Measurements from ENCODE around the gene RND2. TPM values are rescaled to one million over a fixed set of nuclear protein-coding genes. Genes with fewer than 3 reads are reported as not detected.

Gene RND2
- total and polyA plus RNA-seq, 2 of the 4 experiments (the other 2 are of a cell fraction): 1.1 to 1.9 TPM

- no peaks in the 10 kb centered on the region for H3K9me3 ChIP-seq (ENCODE audit: control insufficient read depth, insufficient read depth, low read length)
- no peak overlapping the region for H4K8ac ChIP-seq (ENCODE audit: low read depth in 2 of 2, low read length in 2 of 2)
- no peak overlapping the region for H3K4me2 ChIP-seq (ENCODE audit: low read depth, low read length)
- intact Hi-C loops (cut with micrococcal nuclease) (loop anchor here (2.0 kb wide), 1 partner anchor 313 kb away; no protein-coding TSS in a partner anchor), dilution Hi-C loops (cut with HindIII; ENCODE audit: low sequenced_read_pairs, unreplicated experiment) (no loop called here), in situ Hi-C loops (cut with MboI; ENCODE audit: low sequenced_read_pairs) (loop anchor here (5.0 kb wide), 1 partner anchor 146 kb away; the partner anchor contains the start of gene NBR1)
- no peak overlapping the region for H3K4me3 ChIP-seq (ENCODE audit: insufficient read depth, low read depth, low read length)
- peaks cover 4% of the 10 kb centered on the region; the same call in 1 of the 2 replicates for H3K4me1 ChIP-seq (ENCODE audit: control insufficient read depth, insufficient read depth, low read length)
- no peak overlapping the region for H2AFZ ChIP-seq (replicated peaks; ENCODE audit: low read length, poor library complexity)
- no peak overlapping the region for H2BK120ac ChIP-seq (ENCODE audit: low read depth, low read length)
- H3K36me3 ChIP-seq (ENCODE audit: control insufficient read depth, insufficient read depth, low read length): no peaks in the 10 kb centered on the region
- H3K27ac ChIP-seq (ENCODE audit: insufficient read depth, low read length): no peak overlapping the region
- peaks cover 4% of the 10 kb centered on the region; the same call in 1 of the 2 replicates for H3K27me3 ChIP-seq (ENCODE audit: control insufficient read depth, insufficient read depth, low read length)
- no peak overlapping the region for H2BK20ac ChIP-seq (ENCODE audit: low read depth, low read length)
- CTCF ChIA-PET: no interaction called here
- no peak overlapping the region for H3K14ac ChIP-seq (replicated peaks; ENCODE audit: low read depth, low read length)
- ATAC-seq (ENCODE audit: low read depth) (no peak), DNase-seq (no peak)
- no peak overlapping the region for H2BK15ac ChIP-seq (ENCODE audit: low read depth, low read length)
- no TSS peak for BruUV-seq (replicated peaks)
- H3K4ac ChIP-seq (ENCODE audit: low read depth, low read length): no peak overlapping the region
- H4K20me1 ChIP-seq (ENCODE audit: insufficient read depth, low read length): no peaks in the 10 kb centered on the region
- peak overlapping the region; percentile 78 for H2AK9ac ChIP-seq (replicated peaks; ENCODE audit: low read depth, low read length, poor library complexity)
- no peak overlapping the region for H3K9ac ChIP-seq (ENCODE audit: low read depth, low read length)
- no peak overlapping the region for H3K18ac ChIP-seq (ENCODE audit: low read depth, low read length)
- peaks cover 0 to 9% of the 10 kb centered on the region in 2 experiments; a peak in 3 of 4 replicates for H3K79me1 ChIP-seq (ENCODE audit: low read depth in 1 of 2, low read length in 2 of 2)
- H3K23ac ChIP-seq (ENCODE audit: low read depth, low read length): no peak overlapping the region
- whole genome bisulfite sequencing, 2 experiments (ENCODE audit: extremely low coverage in 2 of 2, insufficient read length in 1 of 2): 67% methylated on average over 10 of the region's 16 CpGs; no CpG with 5 or more reads in 1 of the 2 experiments
- no peak overlapping the region for H2BK5ac ChIP-seq (ENCODE audit: low read depth, low read length, poor library complexity, severe bottlenecking)
- TF ChIP-seq RFX5 (IDR thresholded peaks at IDR 0.05; ENCODE audit: low read depth, low read length) (no peak), SMC3 (IDR thresholded peaks at IDR 0.05; ENCODE audit: low read depth, low read length) (no peak)
- no peak overlapping the region for H2AK5ac ChIP-seq (ENCODE audit: low read depth, low read length)
- POLR2A ChIA-PET (ENCODE audit: unreplicated experiment): no interaction called here
- no peak overlapping the region for H4K91ac ChIP-seq (ENCODE audit: insufficient read depth, low read depth, low read length)
- no peak overlapping the region for H4K5ac ChIP-seq (ENCODE audit: low read depth, low read length)
- no peaks in the 10 kb centered on the region; the same call in 1 of the 2 replicates for H3K9me1 ChIP-seq (ENCODE audit: insufficient read depth, low read length)
- H3K56ac ChIP-seq (ENCODE audit: extremely low read depth, insufficient read depth, low read length): no peak overlapping the region
Measured at GRCh38 chr17:43025766-43026537, 921 bp downstream of the RND2 start.

Measured in IMR-90 (cell line).